ENCODE data around the gene ZNF462.

GRCh38 chr9:106962122-106962521 lies 99.2 kb downstream of the ZNF462 start:
- TF ChIP-seq CTCF (conservative IDR thresholded peaks at IDR 0.05; ENCODE audit: low read depth in 2 of 2) (no peak), EZH2 (IDR thresholded peaks at IDR 0.05; ENCODE audit: low read depth, unreplicated experiment) (no peak), EZH2phosphoT487 (IDR thresholded peaks at IDR 0.05; ENCODE audit: unreplicated experiment) (no peak), ZNF114 (CRISPR knock-in tag; IDR thresholded peaks at IDR 0.05) (no peak), STAT1 (IDR thresholded peaks at IDR 0.05; ENCODE audit: unreplicated experiment) (no peak)
